ENCODE data around the gene MAL. TPM values are rescaled to one million over a fixed set of nuclear protein-coding genes. Genes with fewer than 3 reads are reported as not detected.

MAL gene
- polyA plus RNA-seq, 4 donors, result 267 to 368 (median 329) TPM

DNA sequence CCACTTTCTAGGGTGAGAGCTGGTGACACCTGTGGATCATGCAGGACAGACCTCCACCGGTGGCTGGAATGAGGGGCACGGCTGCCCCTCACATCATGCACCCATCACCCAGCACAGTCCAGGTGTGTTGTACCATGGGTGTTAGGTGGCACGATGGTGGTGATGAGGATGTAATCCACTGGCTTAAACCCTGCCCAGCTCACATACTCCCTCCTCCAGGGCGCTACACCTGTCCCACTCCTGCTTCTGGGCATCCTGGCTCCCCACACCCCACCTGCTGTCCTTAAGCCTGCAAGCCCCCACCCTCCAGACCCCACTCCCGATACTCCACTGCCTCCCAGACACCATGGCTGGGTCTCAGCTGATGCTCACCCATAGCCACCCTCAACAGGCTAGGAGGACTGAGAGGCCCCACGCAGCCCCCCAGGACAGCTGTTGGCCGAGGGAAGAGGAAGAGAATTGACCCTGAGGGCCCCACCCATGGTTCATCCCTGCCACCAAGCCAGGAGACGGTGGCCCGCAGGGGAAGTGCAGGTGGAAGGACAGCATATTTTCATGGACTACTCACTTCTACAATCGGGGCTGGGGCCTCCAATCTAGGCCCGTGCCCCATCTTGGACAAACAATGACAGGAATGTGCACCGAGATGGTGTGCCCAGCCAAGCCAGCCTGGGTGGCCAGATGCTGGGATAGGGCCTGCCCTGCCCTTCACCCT, 34.3 kb downstream of the MAL start:
- DNase-seq (ENCODE audit: low read depth in 4 of 4, low spot score in 2 of 4), result no peak

DNA sequence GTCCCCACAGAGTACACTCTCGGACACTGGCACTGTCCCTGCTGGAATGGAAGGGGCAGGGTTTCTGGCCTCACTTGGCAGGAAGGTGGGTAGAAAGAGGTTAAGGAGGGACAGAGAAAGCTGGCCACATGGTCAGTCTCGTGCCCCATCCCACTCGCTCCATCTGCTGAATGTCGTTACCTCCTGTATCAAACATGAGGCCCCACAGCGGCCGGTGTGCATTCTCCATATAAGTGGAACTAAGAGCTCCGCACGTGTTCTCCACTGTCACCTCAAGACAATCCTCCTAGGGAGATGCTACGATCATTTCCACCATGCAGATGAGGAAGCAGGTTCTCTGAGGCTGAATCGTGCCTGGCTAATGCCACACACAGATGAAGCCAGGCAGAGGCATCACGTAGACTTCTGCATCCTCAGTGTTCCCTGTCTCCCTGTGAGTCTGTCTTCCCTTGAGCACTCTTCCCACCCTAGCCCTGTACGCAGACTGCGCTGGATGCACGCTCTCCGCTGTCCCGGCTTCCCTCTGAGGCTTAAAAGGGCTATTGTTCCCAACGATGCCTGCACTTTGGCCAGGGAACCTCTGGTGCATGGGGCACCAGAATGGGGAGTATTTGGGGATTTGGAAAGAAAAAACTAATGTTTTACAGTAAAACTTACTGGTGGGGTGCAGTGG, 35.1 kb downstream of the MAL start:
- DNase-seq (ENCODE audit: low read depth in 4 of 4, low spot score in 2 of 4), result no peak

DNA sequence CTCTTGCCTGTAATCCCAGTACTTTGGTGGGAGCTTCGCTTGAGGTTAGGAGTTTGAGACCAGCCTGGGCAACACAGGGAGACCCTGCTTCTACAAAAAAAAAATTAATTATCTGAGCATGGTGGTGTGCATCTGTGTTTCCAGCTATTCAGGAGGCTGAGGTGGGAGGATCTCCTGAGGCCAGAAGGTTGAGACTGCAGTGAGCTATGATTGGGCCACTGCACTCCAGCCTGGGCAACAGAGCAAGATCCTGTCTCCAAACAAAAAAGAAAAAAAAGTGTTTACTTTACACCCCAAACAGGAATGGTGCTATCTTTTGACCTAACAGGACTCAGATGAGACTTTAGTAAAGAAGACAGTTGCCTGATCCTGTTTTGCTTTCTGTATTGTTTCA, 35.6 kb downstream of the MAL start:
- no peak for DNase-seq (ENCODE audit: low read depth in 4 of 4, low spot score in 2 of 4)

DNA sequence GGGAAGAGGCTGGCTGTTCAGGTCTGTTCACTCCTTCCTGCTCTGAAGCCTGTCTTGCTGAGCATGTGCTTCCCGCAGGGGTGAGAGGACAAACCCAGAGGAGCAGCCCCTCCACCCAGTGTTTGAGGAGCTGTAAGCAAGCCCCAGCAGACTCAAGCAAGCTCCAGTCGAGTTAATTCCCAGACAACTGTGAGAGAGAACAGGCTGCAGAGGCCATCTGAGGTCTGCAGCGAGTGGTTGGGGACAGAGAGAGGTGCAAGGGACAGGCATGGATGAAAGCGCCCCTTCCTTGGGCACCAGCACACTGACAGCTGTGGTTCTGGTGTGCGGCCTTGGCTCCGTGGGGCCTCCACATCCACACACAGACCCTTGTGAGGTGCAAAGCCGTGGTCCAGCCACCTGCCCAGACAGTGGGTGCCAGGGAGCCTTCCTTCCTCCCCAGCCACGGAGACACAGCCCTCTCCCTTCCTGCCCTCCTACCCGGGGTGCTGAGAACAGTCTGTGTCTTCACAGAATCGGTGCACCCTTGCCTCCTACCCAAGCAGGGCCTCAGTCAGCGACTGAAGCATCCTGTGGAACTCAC, 36.2 kb downstream of the MAL start:
- no peak for DNase-seq (ENCODE audit: low read depth in 4 of 4, low spot score in 2 of 4)

DNA sequence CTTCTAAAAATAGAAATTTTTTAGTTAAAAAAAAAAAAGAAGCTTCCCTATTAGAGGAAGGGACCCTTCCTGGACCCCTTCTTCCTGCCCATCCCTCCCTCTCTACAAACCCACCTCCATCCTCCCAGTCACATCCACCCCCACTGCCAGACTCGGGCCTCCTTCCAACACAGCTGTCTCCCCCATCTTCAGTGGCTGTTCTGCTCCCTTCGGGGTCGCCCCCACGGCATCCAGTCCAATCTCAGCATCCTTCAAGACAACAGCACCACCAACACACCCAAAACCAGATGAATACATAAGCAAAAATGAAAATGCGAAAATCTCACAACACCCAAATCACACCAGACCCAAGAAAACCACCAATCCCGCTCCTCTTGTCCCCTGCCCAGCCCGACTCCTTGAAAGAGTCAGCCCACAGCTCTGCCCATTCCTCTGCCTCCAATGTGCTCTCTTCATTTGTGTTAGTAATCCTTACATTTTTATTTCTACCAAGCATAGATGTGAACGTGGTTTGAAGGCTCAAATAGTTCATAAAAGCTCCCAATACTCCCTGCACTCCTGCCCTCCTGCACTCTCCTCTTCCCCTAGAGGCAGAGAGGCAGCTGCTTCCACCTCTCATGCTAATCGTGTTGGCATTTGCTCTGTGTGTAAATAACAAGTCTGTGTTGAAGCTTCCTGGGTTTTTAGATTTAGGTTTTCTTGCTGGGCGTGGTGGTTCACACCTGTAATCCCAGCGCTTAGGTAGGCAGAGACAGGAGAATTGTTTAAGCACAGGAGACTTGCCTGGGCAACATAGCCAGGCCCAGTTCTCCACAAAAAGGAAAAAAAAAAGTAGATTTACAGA, 37.0 kb downstream of the MAL start:
- DNase-seq (ENCODE audit: low read depth in 4 of 4, low spot score in 2 of 4), result no peak

DNA sequence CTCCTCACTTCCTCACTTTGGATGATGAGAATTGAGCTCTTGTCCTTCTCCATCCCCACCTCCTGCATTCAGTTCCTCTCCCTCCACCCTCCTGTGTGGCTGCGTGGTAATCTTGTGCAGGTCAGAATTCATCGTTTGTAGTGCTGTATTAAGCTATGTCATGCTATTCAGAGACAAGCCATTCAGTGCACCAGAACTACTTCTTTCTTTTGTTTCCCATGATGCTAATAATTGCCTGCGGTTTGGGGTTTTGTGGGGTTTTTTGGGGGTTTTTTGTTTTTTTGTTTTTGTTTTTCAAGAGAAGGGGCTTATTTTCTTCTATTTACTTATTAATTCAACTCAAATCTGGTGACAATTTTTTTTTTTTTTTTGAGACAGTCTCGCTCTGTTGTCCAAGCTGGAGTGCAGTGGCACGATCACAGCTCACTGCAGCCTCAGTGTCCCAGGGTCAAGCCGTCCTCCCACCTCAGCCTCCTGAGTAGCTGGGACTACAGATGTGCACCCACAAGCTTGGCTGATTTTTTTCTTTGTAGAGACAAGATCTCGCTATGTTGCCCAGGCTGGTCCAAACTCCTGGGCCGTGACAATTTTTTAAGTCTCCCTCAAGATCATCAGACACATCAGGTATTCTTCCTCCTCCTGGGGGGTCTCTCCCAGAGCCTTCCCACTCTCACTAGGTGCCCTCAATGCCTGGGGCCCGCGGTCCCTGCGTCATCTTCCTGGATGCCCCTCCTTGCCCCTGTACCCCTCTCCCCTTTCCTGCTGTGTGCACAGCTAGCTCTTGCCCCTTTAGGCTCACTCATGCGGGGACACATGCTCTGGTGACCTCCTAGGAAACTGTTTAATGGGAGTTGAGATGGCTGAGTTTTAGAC, 37.8 kb downstream of the MAL start:
- no peak for DNase-seq (ENCODE audit: low read depth in 4 of 4, low spot score in 2 of 4)

DNA sequence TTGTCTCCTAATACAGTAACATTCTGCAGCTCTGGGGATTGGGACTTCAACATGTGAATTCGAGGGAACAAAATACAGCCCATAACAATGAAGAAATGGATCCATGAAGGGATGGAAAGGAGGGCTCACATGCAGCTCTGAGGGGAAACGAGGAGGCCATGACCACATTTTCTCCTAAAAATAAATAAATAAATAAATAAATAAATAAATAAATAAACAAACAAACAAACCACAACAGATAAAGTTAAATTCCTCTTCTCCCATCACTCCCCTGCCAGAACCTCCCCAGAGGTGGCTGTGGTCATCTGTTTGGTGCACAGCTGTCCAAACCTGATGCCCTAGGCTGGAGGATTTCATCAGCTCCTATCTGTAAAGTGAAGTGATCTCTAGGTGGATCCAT, 42.7 kb downstream of the MAL start:
- no peak for DNase-seq (ENCODE audit: low read depth in 4 of 4, low spot score in 2 of 4)

DNA sequence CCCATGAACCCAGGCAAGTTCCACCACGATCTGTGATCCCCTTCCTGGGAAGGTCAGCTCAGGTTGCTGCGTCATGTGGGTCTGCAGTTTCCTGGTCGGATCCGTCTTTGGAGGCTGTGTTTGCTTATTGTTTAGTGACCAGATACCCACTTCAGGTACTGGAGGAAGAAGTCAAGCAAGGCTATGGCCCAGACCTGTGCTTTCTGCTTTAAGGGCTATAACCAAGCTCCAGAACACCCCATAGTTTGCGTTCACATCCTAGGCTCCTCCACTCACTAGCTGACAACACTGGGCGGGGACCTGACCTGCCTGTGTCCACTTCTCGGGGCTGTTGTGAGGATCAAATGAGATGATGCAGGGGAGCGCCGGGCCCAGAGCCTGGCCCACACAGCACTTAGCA, 44.0 kb downstream of the MAL start:
- no peak for DNase-seq (ENCODE audit: low read depth in 4 of 4, low spot score in 2 of 4)

DNA sequence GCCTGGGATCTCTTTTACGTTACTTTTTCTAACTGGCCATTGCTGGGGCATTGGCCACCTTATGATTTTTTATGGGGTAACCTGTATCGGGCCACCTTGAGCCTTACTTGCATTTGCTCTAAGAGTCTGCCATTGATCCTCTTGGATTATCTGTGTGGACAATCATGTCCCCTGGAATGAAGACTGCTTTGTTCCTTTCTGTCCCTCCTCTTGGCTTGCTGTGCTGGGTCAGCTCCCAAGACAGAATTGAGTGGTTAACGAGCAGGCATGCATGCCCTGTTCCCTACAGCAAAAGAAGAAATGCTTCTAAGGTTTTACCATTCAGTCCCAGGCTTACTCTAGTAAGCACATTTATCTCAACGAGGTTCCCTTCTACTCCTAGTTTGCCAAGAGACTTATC, 46.3 kb downstream of the MAL start:
- DNase-seq (ENCODE audit: low read depth in 4 of 4, low spot score in 2 of 4), result no peak

DNA sequence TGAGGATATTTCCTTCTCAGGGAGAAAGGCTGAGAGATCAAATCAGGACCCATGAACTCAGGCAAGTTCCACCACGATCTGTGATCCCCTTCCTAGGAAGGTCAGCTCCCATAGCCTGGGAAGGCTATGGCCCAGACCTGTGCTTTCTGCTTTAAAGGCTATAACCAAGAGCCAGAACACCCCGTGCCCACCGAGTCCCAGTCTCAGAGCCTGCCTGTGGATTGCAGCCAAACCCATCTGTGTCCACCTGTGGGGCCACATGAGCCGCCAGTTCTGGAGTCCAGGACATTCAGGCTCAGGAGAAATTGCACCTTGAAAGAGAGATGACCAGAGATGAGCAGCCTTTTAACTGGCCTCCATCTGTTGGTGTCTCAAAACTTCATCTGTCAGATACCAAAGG, 46.9 kb downstream of the MAL start:
- no peak for DNase-seq (ENCODE audit: low read depth in 4 of 4, low spot score in 2 of 4)

DNA sequence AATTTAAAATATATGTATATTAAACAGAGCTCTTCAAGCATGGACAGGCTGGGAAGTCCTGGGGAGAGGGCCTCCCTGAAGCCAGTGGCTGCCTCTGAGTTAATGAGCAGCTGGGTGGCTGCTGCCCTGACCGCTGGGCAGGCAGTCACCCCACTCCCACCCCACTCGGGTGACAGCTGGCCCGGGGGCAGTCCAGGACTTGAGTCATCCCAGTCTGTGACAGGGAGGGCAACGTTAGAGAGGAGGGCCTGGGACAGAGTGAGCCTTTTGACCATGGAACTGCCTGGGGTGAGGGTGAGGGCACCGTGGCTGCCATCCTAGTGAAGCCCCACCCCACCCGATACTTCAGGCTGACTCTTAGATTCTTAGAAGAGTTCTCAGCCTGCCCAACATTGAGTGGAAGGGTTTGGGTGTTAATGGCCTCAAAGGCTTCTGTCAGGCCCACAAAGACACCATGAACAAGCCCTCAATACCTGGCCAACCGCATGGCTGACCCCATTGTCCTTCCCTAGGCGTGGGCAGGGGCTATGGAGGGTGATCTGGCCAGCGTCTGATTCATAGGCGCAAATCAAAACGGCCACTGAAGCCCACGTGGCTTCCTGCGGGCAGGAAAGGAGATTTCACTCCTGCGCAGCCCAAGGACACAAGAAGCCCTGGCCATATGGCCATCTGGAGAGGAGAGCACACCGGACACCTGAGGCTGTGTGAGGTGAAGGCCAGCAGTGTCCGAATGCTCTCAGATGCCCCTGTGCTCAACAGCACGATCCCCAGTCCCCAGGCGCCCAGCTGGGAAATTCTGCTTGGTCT, 48.6 kb downstream of the MAL start:
- no peak for DNase-seq (ENCODE audit: low read depth in 4 of 4, low spot score in 2 of 4)

DNA sequence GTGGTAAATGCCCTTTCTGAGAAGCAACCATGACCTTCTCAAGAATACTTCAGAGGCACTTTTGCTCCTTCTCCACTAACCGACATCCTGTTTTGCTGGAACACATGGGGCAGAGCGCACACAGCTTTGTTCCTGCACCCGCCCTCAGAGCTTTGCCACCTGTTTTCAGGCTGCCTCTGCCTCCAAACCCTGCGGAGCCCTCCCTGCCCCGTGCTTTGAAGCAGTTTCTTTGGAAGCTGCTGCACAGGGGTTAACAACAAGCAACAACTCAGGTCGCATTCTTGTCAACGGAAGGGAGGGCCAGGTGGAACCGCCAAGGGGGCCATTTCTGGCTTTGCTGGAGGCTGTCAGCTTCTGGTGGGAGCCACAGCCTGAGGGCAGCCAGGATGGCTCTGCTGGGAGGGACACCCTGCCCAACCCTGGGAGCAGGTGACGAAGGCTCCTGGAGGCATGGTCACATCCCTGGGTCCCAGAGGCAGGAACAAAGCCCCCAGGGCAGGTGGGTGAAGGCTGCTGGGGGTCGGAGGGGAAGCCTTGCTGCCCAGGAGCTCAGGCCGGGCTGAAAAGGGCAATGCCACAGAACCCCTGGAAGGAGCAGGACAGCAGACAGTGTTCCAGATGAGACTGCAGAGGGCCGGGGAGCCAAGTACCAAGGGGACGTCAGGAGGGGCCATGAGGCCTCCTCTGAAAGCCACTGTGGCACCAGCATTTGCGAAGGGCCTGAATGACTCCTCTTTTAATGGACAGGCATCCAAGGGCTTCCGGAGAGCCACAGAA, 49.3 kb downstream of the MAL start:
- DNase-seq (ENCODE audit: low read depth in 4 of 4, low spot score in 2 of 4), result no peak

DNA sequence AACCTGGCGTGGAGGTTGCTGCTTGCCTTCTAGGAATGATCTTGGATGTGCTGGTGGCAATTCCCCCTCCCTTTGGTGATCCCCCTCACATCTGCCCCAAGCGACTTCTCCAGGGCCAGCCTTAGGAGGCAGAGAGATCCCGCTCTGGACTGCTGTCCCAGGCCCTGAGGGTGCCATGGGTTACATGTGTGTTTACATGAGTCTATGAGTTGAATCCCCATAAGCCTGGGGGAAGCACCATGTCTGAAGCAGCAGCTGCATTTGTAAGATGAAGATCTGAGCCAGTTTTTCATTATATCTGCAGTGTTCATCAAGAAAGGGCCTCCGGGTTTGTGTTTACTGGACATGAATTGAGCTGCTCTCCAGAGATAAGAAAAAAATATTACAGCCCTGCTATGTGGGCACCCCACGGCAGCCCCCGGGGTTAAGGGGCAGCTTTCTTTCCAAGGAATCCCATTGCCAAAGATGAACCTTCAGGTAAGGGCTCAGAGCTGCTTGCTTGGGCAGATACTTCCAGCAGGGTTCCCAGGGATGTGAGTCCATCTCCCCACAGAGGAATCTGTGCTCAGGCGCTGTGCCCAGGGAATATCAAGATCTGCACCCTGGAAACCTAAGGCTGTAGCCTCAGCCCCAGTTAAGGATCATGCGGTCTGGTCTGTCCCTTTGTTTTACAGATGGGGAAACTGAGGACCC, 50.1 kb downstream of the MAL start:
- no peak for DNase-seq (ENCODE audit: low read depth in 4 of 4, low spot score in 2 of 4)

DNA sequence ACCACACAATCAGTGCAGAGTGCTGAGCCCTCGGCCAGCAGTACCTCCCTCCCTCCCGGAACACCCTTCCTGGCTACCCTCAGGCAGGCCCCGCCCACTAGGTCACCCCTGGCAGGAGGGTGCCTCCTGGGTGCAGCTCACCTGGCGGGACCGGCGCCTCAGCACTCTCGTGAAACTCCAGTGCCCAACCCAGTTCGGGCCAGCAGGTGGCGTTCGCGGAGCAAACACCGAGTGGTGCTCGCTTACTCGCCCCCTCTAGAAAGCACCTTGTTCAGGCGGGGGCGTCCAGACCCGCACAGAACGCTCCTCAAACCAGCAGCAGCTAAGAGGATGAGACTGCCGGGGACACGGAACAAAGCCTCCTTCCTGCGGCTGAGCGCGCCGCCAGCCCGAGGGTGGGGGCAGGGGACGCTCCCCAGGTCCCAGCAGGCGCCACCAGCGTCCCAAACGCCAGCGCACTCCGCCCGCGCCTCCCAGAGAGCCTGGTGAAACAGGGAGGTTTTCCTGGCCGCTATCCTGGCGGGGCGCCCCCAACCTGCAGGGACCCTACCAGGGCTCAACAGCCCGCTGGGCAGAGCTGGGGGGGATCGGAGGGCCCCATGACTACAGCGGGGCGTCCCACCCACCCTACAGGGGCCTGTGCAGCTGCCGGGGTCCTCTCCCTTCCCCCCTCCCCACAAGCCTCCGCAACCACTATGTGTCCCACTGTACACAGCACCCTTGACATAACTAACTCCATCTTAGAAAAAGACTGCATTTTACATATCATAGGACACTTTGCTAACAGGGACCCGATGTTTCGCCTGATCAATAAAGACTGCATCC, 51.4 kb downstream of the MAL start:
- peak in 2 of 4 donors; percentile 62 to 81 for DNase-seq (ENCODE audit: low read depth in 4 of 4, low spot score in 2 of 4)

DNA sequence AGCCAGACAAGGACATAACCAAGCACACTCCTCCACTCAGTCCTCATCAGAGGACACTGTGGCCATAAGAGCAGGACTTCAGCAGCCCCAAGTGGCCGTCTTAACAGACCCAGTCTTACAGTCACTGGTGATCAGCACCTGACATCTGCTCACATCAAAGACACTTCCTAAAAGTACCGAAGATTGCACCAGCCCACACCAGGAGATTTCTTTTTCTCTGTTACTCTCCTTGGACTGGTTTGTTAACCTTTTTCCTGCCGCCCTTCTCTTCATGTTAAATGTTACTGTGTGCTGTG, 52.0 kb downstream of the MAL start:
- no peak for DNase-seq (ENCODE audit: low read depth in 4 of 4, low spot score in 2 of 4)

DNA sequence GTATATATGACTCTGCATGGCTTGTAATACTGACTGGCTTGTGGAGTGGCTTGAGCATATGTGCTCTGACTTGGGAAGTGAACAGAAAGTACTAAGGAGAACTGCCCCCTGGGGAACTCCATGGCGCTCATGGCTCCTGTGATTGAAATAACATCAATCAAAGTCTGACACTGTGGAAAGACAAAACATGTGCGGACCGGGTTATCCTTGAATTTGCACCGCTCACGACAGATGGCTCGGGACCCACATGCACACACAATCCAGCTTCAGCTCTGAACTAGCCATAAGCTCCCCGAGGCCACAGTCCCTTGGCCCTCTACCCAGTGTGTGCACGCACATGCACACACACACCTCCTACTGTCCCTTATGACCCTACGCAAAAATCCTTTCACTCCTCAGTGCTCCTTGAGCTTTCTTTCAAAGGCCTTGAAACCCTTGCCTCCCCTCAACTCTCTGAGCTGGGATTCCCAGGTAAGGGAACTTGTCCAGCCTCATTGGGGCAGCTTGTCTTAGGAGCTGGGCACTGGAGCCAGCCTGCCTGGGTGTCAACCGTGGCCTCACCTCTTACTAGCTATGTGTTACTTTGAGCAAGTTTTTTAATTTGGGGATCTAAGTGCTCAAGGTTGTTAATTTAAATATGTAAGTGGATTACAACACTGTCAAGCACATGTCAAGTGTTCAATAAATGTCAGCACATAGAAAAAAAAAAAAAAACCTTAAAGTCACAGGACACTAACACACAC, 52.5 kb downstream of the MAL start:
- no peak for DNase-seq (ENCODE audit: low read depth in 4 of 4, low spot score in 2 of 4)

DNA sequence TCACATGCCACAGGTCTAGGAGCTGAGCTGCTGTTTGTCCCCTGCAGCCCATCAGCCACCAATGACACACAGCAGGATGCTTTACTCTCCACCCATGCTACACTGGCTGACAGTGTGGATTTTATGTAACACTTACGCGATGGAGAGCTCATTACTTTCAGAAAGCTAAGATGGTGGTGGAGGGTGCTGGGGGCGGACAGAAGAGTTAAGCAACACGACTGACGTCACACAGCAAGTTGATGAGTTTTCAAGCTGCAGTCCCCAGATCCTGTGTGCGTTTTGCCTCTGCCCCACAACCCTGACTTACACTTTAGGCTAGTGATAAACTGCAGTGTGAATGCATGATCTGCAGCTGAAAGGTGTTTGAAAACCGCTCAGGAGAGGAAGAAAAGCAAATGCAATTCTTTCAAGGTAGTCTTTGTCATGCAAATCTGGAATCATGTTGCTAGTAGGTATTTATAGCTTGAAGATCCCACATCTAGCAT, 53.7 kb downstream of the MAL start:
- no peak for DNase-seq (ENCODE audit: low read depth in 4 of 4, low spot score in 2 of 4)

All from left renal cortex interstitium (tissue), 4 donors.